Activated B cell treated with CpG ODN at 0.5 μM for 24 hours (primary cell): ENCODE results near the gene DNAJB5. TPM values are rescaled to one million over a fixed set of nuclear protein-coding genes. Genes with fewer than 3 reads are reported as not detected.
A peak's percentile ranks its signal among the peaks of the same experiment; 100 is the strongest.

ENCODE experiments used
- ATAC-seq: fragments of 200-7000 bp; cut with Tn5 transposase; one replicate; pipeline ENCODE4 v1.10.0; 2021; ENCODE audit warnings: low read depth, mild to moderate bottlenecking, moderate library complexity
- CTCF ChIA-PET: fragments of 350-600 bp; sonication (Branson Sonifier 250); formaldehyde crosslinking; loops from one replicate; lab custom pipeline; 2021; ENCODE audit warnings: antibody characterized with exemption; lab: Charles Lee
- POLR2A ChIA-PET: fragments of 350-600 bp; sonication (Branson Sonifier 250); formaldehyde crosslinking; loops from one replicate; lab custom pipeline; 2021; ENCODE audit warnings: antibody characterized with exemption; lab: Charles Lee
- DNase-seq: peaks from one replicate; pipeline ENCODE4 v3.0.0; 2022
- H3K27ac Mint-ChIP-seq: one replicate; pipeline ENCODE4 v1.8.0; 2020; ENCODE audit warnings: mixed read lengths
- H3K27me3 Mint-ChIP-seq: one replicate; pipeline ENCODE4 v1.8.0; 2021; ENCODE audit warnings: mixed read lengths
- H3K36me3 Mint-ChIP-seq: one replicate; pipeline ENCODE4 v1.8.0; 2021; ENCODE audit warnings: low read depth, mixed read lengths
- H3K4me1 Mint-ChIP-seq: one replicate; pipeline ENCODE4 v1.8.0; 2021; ENCODE audit warnings: mixed read lengths
- H3K4me3 Mint-ChIP-seq: one replicate; pipeline ENCODE4 v1.8.0; 2020; ENCODE audit warnings: mild to moderate bottlenecking, mixed read lengths
- H3K9me3 Mint-ChIP-seq: one replicate; pipeline ENCODE4 v1.8.0; 2020; ENCODE audit warnings: mixed read lengths
- CTCF ChIP-seq: fragments of 200-600 bp; IDR thresholded peaks from one replicate; pipeline ENCODE4 v1.8.0; 2022; ENCODE audit warnings: antibody characterized with exemption, mild to moderate bottlenecking
- intact Hi-C: fragments of 100-400 bp; cut with micrococcal nuclease; formaldehyde crosslinking; loops from one replicate; pipeline ENCODE4 v1.15.1; 2024
- total RNA-seq: library from RNA; stranded (reverse); gene quantifications from 2 replicates; pipeline ENCODE4 v1.2.3, GENCODE V29; 2022

DNAJB5 gene
- total RNA-seq, 1 donor from 2014 or later = 5.4 TPM

GRCh38 chr9:34976441-34976840 is 13.1 kb upstream of the DNAJB5 start:
- no peak for TF ChIP-seq CTCF
- intact Hi-C loops = no loop called here
- Mint-ChIP-seq H3K4me3 (no peak overlapping the region), H3K9me3 (no peaks in the 10 kb centered on the region), H3K36me3 (no peaks in the 10 kb centered on the region), H3K27me3 (peaks cover 10% of the 10 kb centered on the region), H3K4me1 (no peaks in the 10 kb centered on the region), H3K27ac (no peak overlapping the region)
- POLR2A ChIA-PET = no interaction called here
- ATAC-seq (no peak), DNase-seq (no peak)
- CTCF ChIA-PET = no interaction called here

- no peak for TF ChIP-seq CTCF
- Mint-ChIP-seq H3K9me3 (no peaks in the 10 kb centered on the region), H3K27ac (no peak overlapping the region), H3K36me3 (no peaks in the 10 kb centered on the region), H3K4me3 (no peak overlapping the region), H3K4me1 (peaks cover 2% of the 10 kb centered on the region), H3K27me3 (peaks cover 10% of the 10 kb centered on the region)
- intact Hi-C loops = no loop called here
- ATAC-seq (no peak), DNase-seq (no peak)
- CTCF ChIA-PET = no interaction called here
- POLR2A ChIA-PET = no interaction called here
These were observed 12.6 kb upstream of the DNAJB5 start for GRCh38 chr9:34976992-34977391.

- intact Hi-C loops = loop anchor here (10.0 kb wide), 1 partner anchor 345 kb away; the partner anchor contains the start of gene SIGMAR1
- TF ChIP-seq CTCF = no peak
- DNase-seq = no peak
- Mint-ChIP-seq H3K27ac (no peak overlapping the region), H3K4me1 (peaks cover 32% of the 10 kb centered on the region), H3K36me3 (no peaks in the 10 kb centered on the region), H3K27me3 (peaks cover 7% of the 10 kb centered on the region), H3K4me3 (no peak overlapping the region), H3K9me3 (no peaks in the 10 kb centered on the region)
- POLR2A ChIA-PET = no interaction called here
- CTCF ChIA-PET = no interaction called here
- no peak for ATAC-seq
These were observed 9.3 kb upstream of the DNAJB5 start for GRCh38 chr9:34980181-34980761.

- DNase-seq = no peak
- H3K36me3 Mint-ChIP-seq = no peaks in the 10 kb centered on the region
- peaks cover 51% of the 10 kb centered on the region for H3K4me1 Mint-ChIP-seq
- no peak overlapping the region for H3K27ac Mint-ChIP-seq
- H3K9me3 Mint-ChIP-seq = no peaks in the 10 kb centered on the region
- intact Hi-C loops = loop anchor here (10.0 kb wide), 1 partner anchor 348 kb away; the partner anchor contains the start of gene SIGMAR1
- POLR2A ChIA-PET = no interaction called here
- no peak for ATAC-seq
- no peak overlapping the region for H3K4me3 Mint-ChIP-seq
- no peak for TF ChIP-seq CTCF
- CTCF ChIA-PET = interaction anchor here (1.0 kb wide), 1 partner anchor 83 kb away, joined by 3 read pairs; no protein-coding TSS in a partner anchor
- H3K27me3 Mint-ChIP-seq = no peaks in the 10 kb centered on the region
These were observed 7.2 kb upstream of the DNAJB5 start for GRCh38 chr9:34982361-34982760.

GRCh38 chr9:34983209-34983608 is 6.3 kb upstream of the DNAJB5 start:
- ATAC-seq (peak; percentile 29), DNase-seq (no peak)
- ChIA-PET CTCF (interaction anchor here (1.0 kb wide), 1 partner anchor 83 kb away, joined by 3 read pairs; no protein-coding TSS in a partner anchor), POLR2A (interaction anchor here (0.6 kb wide), 1 partner anchor 707 kb away, joined by 5 read pairs; no protein-coding TSS in a partner anchor)
- H3K36me3 Mint-ChIP-seq = no peaks in the 10 kb centered on the region
- peak overlapping the region; percentile 74 for H3K27ac Mint-ChIP-seq
- peak overlapping the region; percentile 55 for H3K4me3 Mint-ChIP-seq
- no peaks in the 10 kb centered on the region for H3K27me3 Mint-ChIP-seq
- H3K4me1 Mint-ChIP-seq = peaks cover 52% of the 10 kb centered on the region
- TF ChIP-seq CTCF = no peak
- no peaks in the 10 kb centered on the region for H3K9me3 Mint-ChIP-seq
- intact Hi-C loops = loop anchor here (10.0 kb wide), 1 partner anchor 348 kb away; the partner anchor contains the start of gene SIGMAR1
